B cell (primary cell): ENCODE data around the gene RAI2. TPM values are rescaled to one million over a fixed set of nuclear protein-coding genes. Genes with fewer than 3 reads are reported as not detected.

Source experiments
- ATAC-seq: fragments of 200-7000 bp; cut with Tn5 transposase; one replicate; pipeline ENCODE4 v1.10.0; 2021; ENCODE audit warnings: low read depth, mild to moderate bottlenecking, moderate number of reproducible peaks, moderate library complexity
- CTCF ChIA-PET: fragments of 350-600 bp; sonication (Branson Sonifier 250); formaldehyde crosslinking; loops from one replicate; lab custom pipeline; 2021; ENCODE audit warnings: antibody characterized with exemption, inconsistent platforms; lab: Charles Lee
- POLR2A ChIA-PET: fragments of 350-600 bp; sonication (Branson Sonifier 250); formaldehyde crosslinking; loops from one replicate; lab custom pipeline; 2021; ENCODE audit warnings: antibody characterized with exemption; lab: Charles Lee
- DNase-seq: peaks from one replicate; pipeline ENCODE4 v3.0.0; 2013
- H2AFZ ChIP-seq: 2 replicates; pipeline ENCODE4 v1.6.1; 2012; ENCODE audit warnings: mild to moderate bottlenecking, low read depth, low read length; ENCODE audit not compliant: insufficient read depth, poor library complexity, severe bottlenecking
- H3K27ac ChIP-seq, 2 donors: 1 replicate in 1 of 2; 2 replicates in 1 of 2; pipeline ENCODE4 v1.5.1; 2012 to 2013; ENCODE audit warnings: low read length in 2 of 2, mild to moderate bottlenecking in 2 of 2, moderate library complexity in 1 of 2
- H3K27me3 ChIP-seq, 4 experiments: fragments of 200-600 bp in 1 of 4; sonication (generic) in 1 of 4; replicated peaks in 1 of 4; 1 replicate in 2 of 4; 2 replicates in 2 of 4; pipeline versions ENCODE4 v1.6.1 to v1.7.0; 2013 to 2016; ENCODE audit warnings: low read length in 3 of 4, mild to moderate bottlenecking in 2 of 4, mixed read lengths in 1 of 4, moderate library complexity in 1 of 4; ENCODE audit not compliant: insufficient read depth in 4 of 4, control insufficient read depth in 3 of 4; ENCODE audit errors: control extremely low read depth in 1 of 4
- H3K36me3 ChIP-seq, 2 experiments: replicated peaks in 1 of 2; 1 replicate in 1 of 2; 2 replicates in 1 of 2; pipeline versions ENCODE4 v1.6.1 to v1.7.1; 2013; ENCODE audit warnings: low read length in 1 of 2; ENCODE audit not compliant: insufficient read depth in 2 of 2, control insufficient read depth in 1 of 2; ENCODE audit errors: control extremely low read depth in 1 of 2, extremely low read depth in 1 of 2
- H3K4me1 ChIP-seq, 2 donors: fragments of 200-600 bp in 1 of 2; sonication (generic) in 1 of 2; 1 replicate in 1 of 2; 2 replicates in 1 of 2; pipeline versions ENCODE4 v1.5.1 to v1.6.1; 2013 to 2017; ENCODE audit warnings: low read length in 2 of 2; ENCODE audit not compliant: control insufficient read depth in 2 of 2, insufficient read depth in 2 of 2
- H3K4me2 ChIP-seq: replicated peaks from 2 replicates; pipeline ENCODE3; 2012; ENCODE audit warnings: mild to moderate bottlenecking, low read depth, low read length; ENCODE audit not compliant: poor library complexity, severe bottlenecking
- H3K4me3 ChIP-seq, 5 experiments: fragments of 200-600 bp in 1 of 5; sonication (generic) in 1 of 5; 1 replicate in 3 of 5; 2 replicates in 2 of 5; pipeline versions ENCODE4 v1.5.1 to v1.7.0; 2011 to 2016; ENCODE audit warnings: low read length in 4 of 5, mild to moderate bottlenecking in 4 of 5, low read depth in 2 of 5, control low read depth in 1 of 5, moderate library complexity in 1 of 5; ENCODE audit not compliant: insufficient read depth in 1 of 5; ENCODE audit errors: control extremely low read depth in 1 of 5, extremely low read depth in 1 of 5
- H3K79me2 ChIP-seq: fragments of 200-600 bp; sonication (generic); one replicate; pipeline ENCODE4 v1.6.0; 2016; ENCODE audit warnings: low read length; ENCODE audit not compliant: control insufficient read depth, insufficient read depth
- H3K9ac ChIP-seq: fragments of 200-600 bp; sonication (generic); 2 replicates; pipeline ENCODE4 v1.6.1; 2017; ENCODE audit warnings: mild to moderate bottlenecking, low read length, moderate library complexity
- H3K9me3 ChIP-seq, 3 donors: one replicate each; pipeline versions ENCODE4 v1.6.1 to v1.7.1; 2013; ENCODE audit warnings: low read length in 2 of 3; ENCODE audit not compliant: control insufficient read depth in 2 of 3, insufficient read depth in 1 of 3; ENCODE audit errors: control extremely low read depth in 1 of 3
- H4K20me1 ChIP-seq: 2 replicates; pipeline ENCODE4 v1.6.0; 2012; ENCODE audit warnings: mild to moderate bottlenecking, low read length; ENCODE audit not compliant: insufficient read depth, control insufficient read depth, poor library complexity, severe bottlenecking
- H3K27ac Mint-ChIP-seq: one replicate; pipeline ENCODE4 v1.8.0; 2021; ENCODE audit warnings: mixed read lengths
- H3K27me3 Mint-ChIP-seq: one replicate; pipeline ENCODE4 v1.8.0; 2021; ENCODE audit warnings: mixed read lengths
- H3K4me1 Mint-ChIP-seq: one replicate; pipeline ENCODE4 v1.8.0; 2021; ENCODE audit warnings: mixed read lengths
- H3K4me3 Mint-ChIP-seq: one replicate; pipeline ENCODE4 v1.8.0; 2021; ENCODE audit warnings: mixed read lengths
- H3K9me3 Mint-ChIP-seq: one replicate; pipeline ENCODE4 v1.8.0; 2022; ENCODE audit warnings: mixed read lengths; ENCODE audit not compliant: insufficient read depth
- EZH2 ChIP-seq: IDR thresholded peaks from 2 replicates; pipeline ENCODE4 v1.6.1; 2012; ENCODE audit warnings: borderline replicate concordance, low read depth, mild to moderate bottlenecking, moderate library complexity, low read length; ENCODE audit not compliant: insufficient read depth, poor library complexity, severe bottlenecking
- WGBS: methylation state at CpG from one replicate; pipeline ENCODE4 v1.1.5; 2013; ENCODE audit warnings: missing lambda C conversion rate; ENCODE audit not compliant: insufficient coverage; 5-methylcytosine and 5-hydroxymethylcytosine counted together
- intact Hi-C: fragments of 100-400 bp; cut with micrococcal nuclease; formaldehyde crosslinking; loops from one replicate; pipeline ENCODE4 v1.10.0; 2022
- polyA plus RNA-seq: library from polyadenylated mRNA; depleted of rRNA; stranded (reverse); fragments of >200 nt; gene quantifications from 2 replicates; pipeline ENCODE4 v1.2.3, GENCODE V29; 2012
- total RNA-seq, 2 donors: library from RNA; stranded (reverse); fragments of 120-200 nt in 1 of 2; gene quantifications; 1 replicate in 1 of 2; 2 replicates in 1 of 2; pipeline versions ENCODE4 v1.2.3 to v1.2.4, GENCODE V29; 2013 to 2022
- TF ChIP-seq, protein P1 (sequence below): fragments of 200-600 bp; IDR thresholded peaks from one replicate; pipeline ENCODE4 v1.8.0; 2022; ENCODE audit warnings: antibody characterized with exemption, mild to moderate bottlenecking

RAI2 gene
- total and polyA plus RNA-seq, 2 donors (not counting 1 experiment from before 2014, with no cell fraction given), result not detected

DNA sequence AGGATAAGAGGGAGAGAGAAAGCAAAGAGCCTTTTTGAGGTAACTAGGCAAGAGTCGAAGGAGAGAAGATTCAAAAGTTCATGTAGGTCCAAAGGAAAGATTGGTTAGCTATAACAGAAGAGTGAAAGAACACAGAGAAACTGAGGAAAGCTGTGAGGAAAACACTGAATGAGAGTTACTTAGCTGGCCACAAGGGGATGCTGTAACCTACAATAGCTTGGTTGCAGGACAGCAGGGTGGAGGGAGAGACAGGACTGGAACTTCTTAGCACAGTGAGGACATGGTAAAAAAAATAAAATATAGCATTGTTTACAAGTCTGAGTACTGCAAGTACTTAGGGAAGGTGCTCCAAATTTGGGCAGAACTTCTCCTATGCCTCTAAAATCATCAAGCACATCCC, 48.3 kb downstream of the RAI2 start:
- H3K9ac ChIP-seq, result no peak overlapping the region
- Mint-ChIP-seq H3K4me3 (no peak overlapping the region), H3K27me3 (peaks cover 3% of the 10 kb centered on the region), H3K27ac (no peak overlapping the region), H3K9me3 (no peaks in the 10 kb centered on the region), H3K4me1 (no peaks in the 10 kb centered on the region)
- ChIA-PET CTCF (no interaction called here), POLR2A (no interaction called here)
- intact Hi-C loops, result no loop called here
- H4K20me1 ChIP-seq, result no peaks in the 10 kb centered on the region
- no peaks in the 10 kb centered on the region for H3K79me2 ChIP-seq
- ATAC-seq (no peak), DNase-seq (no peak)
- H3K9me3 ChIP-seq, result no peaks in the 10 kb centered on the region
- no peak overlapping the region for H3K4me2 ChIP-seq
- no peak overlapping the region for H2AFZ ChIP-seq
- 57% methylated on average over 1 of the region's 1 CpG for WGBS
- no peak overlapping the region for H3K4me3 ChIP-seq
- no peaks in the 10 kb centered on the region for H3K36me3 ChIP-seq
- TF ChIP-seq EZH2, result no peak
- TF ChIP-seq, protein P1, sequence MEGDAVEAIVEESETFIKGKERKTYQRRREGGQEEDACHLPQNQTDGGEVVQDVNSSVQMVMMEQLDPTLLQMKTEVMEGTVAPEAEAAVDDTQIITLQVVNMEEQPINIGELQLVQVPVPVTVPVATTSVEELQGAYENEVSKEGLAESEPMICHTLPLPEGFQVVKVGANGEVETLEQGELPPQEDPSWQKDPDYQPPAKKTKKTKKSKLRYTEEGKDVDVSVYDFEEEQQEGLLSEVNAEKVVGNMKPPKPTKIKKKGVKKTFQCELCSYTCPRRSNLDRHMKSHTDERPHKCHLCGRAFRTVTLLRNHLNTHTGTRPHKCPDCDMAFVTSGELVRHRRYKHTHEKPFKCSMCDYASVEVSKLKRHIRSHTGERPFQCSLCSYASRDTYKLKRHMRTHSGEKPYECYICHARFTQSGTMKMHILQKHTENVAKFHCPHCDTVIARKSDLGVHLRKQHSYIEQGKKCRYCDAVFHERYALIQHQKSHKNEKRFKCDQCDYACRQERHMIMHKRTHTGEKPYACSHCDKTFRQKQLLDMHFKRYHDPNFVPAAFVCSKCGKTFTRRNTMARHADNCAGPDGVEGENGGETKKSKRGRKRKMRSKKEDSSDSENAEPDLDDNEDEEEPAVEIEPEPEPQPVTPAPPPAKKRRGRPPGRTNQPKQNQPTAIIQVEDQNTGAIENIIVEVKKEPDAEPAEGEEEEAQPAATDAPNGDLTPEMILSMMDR, result no peak
- H3K4me1 ChIP-seq, result no peaks in the 10 kb centered on the region
- H3K27ac ChIP-seq, result no peak overlapping the region
- H3K27me3 ChIP-seq, result no peaks in the 10 kb centered on the region

DNA sequence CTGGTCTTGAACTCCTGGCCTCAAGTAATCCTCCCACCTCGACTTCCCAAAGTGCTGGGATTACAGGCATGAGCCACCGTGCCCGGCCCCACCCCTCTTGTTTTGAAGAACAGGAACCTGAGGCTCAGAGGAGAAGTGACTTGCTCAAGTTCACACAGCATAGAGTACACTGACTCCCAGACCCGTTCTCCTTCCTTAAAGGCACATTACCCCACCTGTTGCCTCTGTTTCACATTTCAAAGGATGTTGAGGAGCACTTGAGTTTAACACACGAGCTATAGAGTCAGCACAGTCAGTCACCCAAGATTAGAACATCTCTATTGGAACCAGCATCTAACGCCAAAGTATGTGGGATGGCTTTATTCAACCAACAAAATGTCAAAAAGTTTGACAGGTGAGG, 51.1 kb downstream of the RAI2 start:
- H3K9me3 Mint-ChIP-seq, result no peaks in the 10 kb centered on the region

More for the DNA sequence above, 51.1 kb downstream of the RAI2 start:
- Histone ChIP-seq H3K4me1 (no peaks in the 10 kb centered on the region), H3K27me3 (no peaks in the 10 kb centered on the region), H4K20me1 (no peaks in the 10 kb centered on the region), H2AFZ (no peak overlapping the region), H3K9ac (no peak overlapping the region), H3K4me2 (no peak overlapping the region), H3K4me3 (no peak overlapping the region), H3K9me3 (no peaks in the 10 kb centered on the region), H3K79me2 (no peaks in the 10 kb centered on the region), H3K36me3 (no peaks in the 10 kb centered on the region), H3K27ac (no peak overlapping the region)
- Mint-ChIP-seq H3K27me3 (peaks cover 3% of the 10 kb centered on the region), H3K4me1 (no peaks in the 10 kb centered on the region), H3K4me3 (no peak overlapping the region), H3K27ac (no peak overlapping the region)
- intact Hi-C loops, result no loop called here
- DNase-seq, result no peak
- CTCF ChIA-PET, result no interaction called here
- no CpG with 5 or more reads among the region's 6 CpGs for WGBS
- TF ChIP-seq, protein P1, result no peak
- TF ChIP-seq EZH2, result no peak
- no peak for ATAC-seq
- POLR2A ChIA-PET, result no interaction called here
